Measurements from ENCODE around the gene GLDN.

DNA sequence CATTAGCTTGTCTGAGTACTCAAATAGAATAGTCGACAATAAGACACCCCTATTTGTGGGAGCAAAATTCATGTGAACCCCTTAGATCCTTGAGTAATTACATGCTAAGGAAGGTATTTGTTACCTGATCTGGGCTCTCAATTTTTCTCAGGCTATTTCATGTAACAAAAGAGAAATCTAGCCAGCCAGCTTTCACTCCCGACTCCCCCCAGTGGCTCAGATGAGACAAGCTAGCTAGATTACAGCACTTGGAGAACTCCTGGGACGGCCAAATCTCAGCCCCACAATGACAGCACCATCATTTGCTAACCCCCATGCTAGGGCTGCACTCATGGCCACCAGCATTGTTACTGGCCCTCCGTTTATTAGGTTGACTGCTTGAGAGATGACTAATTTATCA, 41.3 kb downstream of the GLDN start:
- TF ChIP-seq EZH2 (IDR thresholded peaks at IDR 0.05; ENCODE audit: low read length, unreplicated experiment): no peak
- no peak for TF ChIP-seq EZH2phosphoT487 (IDR thresholded peaks at IDR 0.05; ENCODE audit: borderline replicate concordance, low read length)
- TF ChIP-seq, protein P1, sequence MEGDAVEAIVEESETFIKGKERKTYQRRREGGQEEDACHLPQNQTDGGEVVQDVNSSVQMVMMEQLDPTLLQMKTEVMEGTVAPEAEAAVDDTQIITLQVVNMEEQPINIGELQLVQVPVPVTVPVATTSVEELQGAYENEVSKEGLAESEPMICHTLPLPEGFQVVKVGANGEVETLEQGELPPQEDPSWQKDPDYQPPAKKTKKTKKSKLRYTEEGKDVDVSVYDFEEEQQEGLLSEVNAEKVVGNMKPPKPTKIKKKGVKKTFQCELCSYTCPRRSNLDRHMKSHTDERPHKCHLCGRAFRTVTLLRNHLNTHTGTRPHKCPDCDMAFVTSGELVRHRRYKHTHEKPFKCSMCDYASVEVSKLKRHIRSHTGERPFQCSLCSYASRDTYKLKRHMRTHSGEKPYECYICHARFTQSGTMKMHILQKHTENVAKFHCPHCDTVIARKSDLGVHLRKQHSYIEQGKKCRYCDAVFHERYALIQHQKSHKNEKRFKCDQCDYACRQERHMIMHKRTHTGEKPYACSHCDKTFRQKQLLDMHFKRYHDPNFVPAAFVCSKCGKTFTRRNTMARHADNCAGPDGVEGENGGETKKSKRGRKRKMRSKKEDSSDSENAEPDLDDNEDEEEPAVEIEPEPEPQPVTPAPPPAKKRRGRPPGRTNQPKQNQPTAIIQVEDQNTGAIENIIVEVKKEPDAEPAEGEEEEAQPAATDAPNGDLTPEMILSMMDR (conservative IDR thresholded peaks at IDR 0.05; ENCODE audit: low read depth, low read length): peak; percentile 63
